ENCODE results near the gene ZNF687. TPM values are rescaled to one million over a fixed set of nuclear protein-coding genes. Genes with fewer than 3 reads are reported as not detected.

ZNF687 gene
- total RNA-seq, 2 donors from 2014 or later: 22.0 to 27.7 TPM

GRCh38 chr1:151340870-151341754 lies 59.0 kb downstream of the ZNF687 start:
- intact Hi-C loops (cut with DNase I, micrococcal nuclease): loop anchor here in 1 of 2 donors (2.0 kb wide), 1 partner anchor 40 kb away; no protein-coding TSS in a partner anchor
- ATAC-seq: peak; percentile 91
- peak in 1 of 2 donors; percentile 41 for DNase-seq

Other genes starting within 250 kb of the ZNF687 start
- under 1 TPM; 0.61 to 0.75 TPM for gene BNIPL, start 245.7 kb upstream of the ZNF687 start, total RNA-seq
- gene C1orf56, start 234.5 kb upstream of the ZNF687 start, total RNA-seq: 1 to 10 TPM; 3.0 to 4.1 TPM
- gene CDC42SE1, start 222.7 kb upstream of the ZNF687 start, total RNA-seq: 10 to 100 TPM; 65.5 to 74.4 TPM
- gene MLLT11, start 221.9 kb upstream of the ZNF687 start, total RNA-seq: under 1 TPM; 0.21 to 0.81 TPM
- 10 to 100 TPM; 14.7 to 15.8 TPM for gene GABPB2, start 211.5 kb upstream of the ZNF687 start, total RNA-seq
- 1 to 10 TPM; 2.7 to 2.8 TPM for gene SEMA6C, start 135.7 kb upstream of the ZNF687 start, total RNA-seq
- gene TNFAIP8L2, start 125.7 kb upstream of the ZNF687 start, total RNA-seq: 1 to 10 TPM in 1 of 2 donors, under 1 TPM in 1; 0.40 to 2.8 TPM
- gene LYSMD1, start 116.4 kb upstream of the ZNF687 start, total RNA-seq: 1 to 10 TPM; 6.8 to 9.2 TPM
- 10 to 100 TPM; 22.6 to 26.2 TPM for gene SCNM1, start 116.2 kb upstream of the ZNF687 start, total RNA-seq
- 1 to 10 TPM; 1.2 to 1.6 TPM for gene TMOD4, start 106.3 kb upstream of the ZNF687 start, total RNA-seq
- gene VPS72, start 92.1 kb upstream of the ZNF687 start, total RNA-seq: 10 to 100 TPM; 34.4 TPM
- 10 to 100 TPM; 36.2 to 49.3 TPM for gene PIP5K1A, start 83.7 kb upstream of the ZNF687 start, total RNA-seq
- gene PSMD4, start 27.6 kb upstream of the ZNF687 start, total RNA-seq: 100 to 1,000 TPM; 103 to 105 TPM
- 10 to 100 TPM; 56.7 to 58.3 TPM for gene PI4KB, start 45.1 kb downstream of the ZNF687 start, total RNA-seq
- 10 to 100 TPM; 20.7 to 20.9 TPM for gene RFX5, start 65.0 kb downstream of the ZNF687 start, total RNA-seq
- gene SELENBP1, start 90.4 kb downstream of the ZNF687 start, total RNA-seq: 1,000 to 10,000 TPM; 1,259 to 2,164 TPM
- gene PSMB4, start 117.3 kb downstream of the ZNF687 start, total RNA-seq: 100 to 1,000 TPM; 155 to 175 TPM
- 10 to 100 TPM; 55.4 to 70.9 TPM for gene POGZ, start 177.2 kb downstream of the ZNF687 start, total RNA-seq
- gene CGN, start 229.1 kb downstream of the ZNF687 start, total RNA-seq: 100 to 1,000 TPM; 182 to 188 TPM

Measured in left colon (tissue), 2 donors.